SK-N-MC (cell line): ENCODE measurements around the gene NUSAP1.
"Not testable (repeated sequence)": the region's sequence is repeated elsewhere in the genome, so short reads cannot be mapped to it uniquely, and the experiment has no call there.

Experiments used
- EZH2 ChIP-seq: fragments of 200-600 bp; sonication (generic); IDR thresholded peaks from one replicate; pipeline ENCODE4 v1.6.1; 2017; ENCODE audit warnings: antibody characterized with exemption
- FOXP2 ChIP-seq: optimal IDR thresholded peaks from 2 replicates; pipeline ENCODE3; 2011; ENCODE audit warnings: mild to moderate bottlenecking, moderate library complexity; ENCODE audit not compliant: insufficient read depth; ENCODE audit errors: extremely low read length, control extremely low read depth
- POLR2AphosphoS5 ChIP-seq: IDR thresholded peaks from 2 replicates; pipeline ENCODE4 v1.6.1; 2012; ENCODE audit warnings: mild to moderate bottlenecking, low read depth, low read length, borderline replicate concordance

- not testable (repeated sequence) for TF ChIP-seq EZH2, POLR2AphosphoS5, FOXP2
Measured at GRCh38 chr15:41282980-41283652, 49.6 kb upstream of the NUSAP1 start.
